NT2/D1 (cell line): ENCODE data around the gene KLHDC8A.

Experiments used
- SUZ12 ChIP-seq: IDR thresholded peaks from 2 replicates; pipeline ENCODE4 v1.6.1; 2011; ENCODE audit not compliant: insufficient read length, insufficient read depth; ENCODE audit errors: extremely low read depth
- YY1 ChIP-seq: IDR thresholded peaks from 2 replicates; pipeline ENCODE4 v1.6.1; 2011; ENCODE audit not compliant: insufficient read length, insufficient read depth

DNA sequence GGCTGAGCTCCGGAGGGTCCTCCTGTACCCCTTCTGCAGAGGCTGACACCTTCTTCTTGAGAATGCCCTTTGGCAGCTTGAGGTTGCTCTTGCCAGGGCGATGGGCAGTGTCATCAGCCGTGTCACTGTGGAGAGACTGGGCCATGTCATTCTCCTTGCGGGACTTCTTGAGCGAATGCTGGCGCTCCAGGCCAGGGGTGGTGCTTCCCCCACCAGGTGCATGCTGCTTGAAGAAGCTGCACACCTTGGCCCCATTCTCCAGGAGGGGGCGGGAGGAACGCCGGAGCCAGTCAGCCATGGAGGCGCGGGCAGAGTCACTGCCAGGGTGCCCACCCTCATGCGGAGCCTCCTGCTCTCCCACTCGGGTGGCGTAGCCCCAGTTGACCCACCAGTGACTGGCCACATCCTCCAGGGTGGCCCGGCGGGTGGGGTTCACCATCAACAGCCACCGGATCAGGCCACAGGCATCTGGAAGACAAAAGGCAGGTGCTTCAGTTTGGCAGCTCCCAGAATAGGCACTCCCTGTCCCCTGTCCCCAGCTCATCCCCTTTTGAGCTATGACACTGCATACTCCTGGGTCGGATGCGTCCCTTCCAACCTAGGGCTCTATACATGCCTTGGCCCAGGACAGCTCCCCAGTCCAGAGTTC lies 52.6 kb downstream of the KLHDC8A start:
- TF ChIP-seq YY1 (no peak), SUZ12 (no peak)
